Fibroblast of pulmonary artery (primary cell): ENCODE results near the gene GINS2.

Source experiments
- DNase-seq: peaks from one replicate; pipeline ENCODE4 v3.0.0-alpha.2; 2010; ENCODE audit warnings: low read depth
- H3K4me3 ChIP-seq: replicated peaks from 2 replicates; pipeline ENCODE4 v1.5.1; 2011; ENCODE audit warnings: low read depth, mild to moderate bottlenecking, control low read depth, low read length, moderate library complexity
- CTCF ChIP-seq: IDR thresholded peaks from 2 replicates; pipeline ENCODE4 v1.5.1; 2011; ENCODE audit warnings: mild to moderate bottlenecking, control low read depth, low read length, inconsistent platforms; ENCODE audit errors: missing control alignments

Gene GINS2

GRCh38 chr16:85710732-85711131 lies 22.0 kb upstream of the GINS2 start:
- no peak for TF ChIP-seq CTCF
- H3K4me3 ChIP-seq = no peak overlapping the region
- no peak for DNase-seq

GRCh38 chr16:85709766-85710585 lies 21.2 kb upstream of the GINS2 start:
- TF ChIP-seq CTCF = no peak
- no peak overlapping the region for H3K4me3 ChIP-seq
- DNase-seq = no peak

GRCh38 chr16:85708338-85708737 lies 19.6 kb upstream of the GINS2 start:
- DNase-seq = no peak
- H3K4me3 ChIP-seq = no peak overlapping the region
- no peak for TF ChIP-seq CTCF

GRCh38 chr16:85707528-85708095 lies 18.9 kb upstream of the GINS2 start:
- no peak overlapping the region for H3K4me3 ChIP-seq
- no peak for TF ChIP-seq CTCF
- no peak for DNase-seq

- no peak for TF ChIP-seq CTCF
- H3K4me3 ChIP-seq = no peak overlapping the region
Observed at GRCh38 chr16:85706449-85707034, 17.8 kb upstream of the GINS2 start.

GRCh38 chr16:85704900-85705846 lies 16.4 kb upstream of the GINS2 start:
- TF ChIP-seq CTCF = no peak
- H3K4me3 ChIP-seq = no peak overlapping the region
- no peak for DNase-seq

More at GRCh38 chr16:85706449-85707034, 17.8 kb upstream of the GINS2 start:
- DNase-seq = no peak
